NT2/D1 (cell line): ENCODE results near the gene TBCCD1.
"Not testable (repeated sequence)": the region's sequence is repeated elsewhere in the genome, so short reads cannot be mapped to it uniquely, and the experiment has no call there.

ENCODE experiments used
- DNase-seq: peaks from one replicate; pipeline ENCODE4 v3.0.0-alpha.2; 2011; ENCODE audit warnings: low read depth, low spot score
- H3K27me3 ChIP-seq: 2 replicates; pipeline ENCODE4 v1.6.0; 2011; ENCODE audit warnings: mild to moderate bottlenecking; ENCODE audit not compliant: insufficient read length, insufficient read depth
- H3K36me3 ChIP-seq: 2 replicates; pipeline ENCODE4 v1.6.1; 2011; ENCODE audit warnings: mild to moderate bottlenecking, low read length, mixed read lengths; ENCODE audit not compliant: insufficient read depth, insufficient read length
- H3K4me1 ChIP-seq: 2 replicates; pipeline ENCODE4 v1.5.1; 2011; ENCODE audit not compliant: insufficient read depth, insufficient read length
- H3K4me3 ChIP-seq: 2 replicates; pipeline ENCODE4 v1.5.1; 2011; ENCODE audit warnings: low read depth; ENCODE audit not compliant: insufficient read length
- H3K9ac ChIP-seq: 2 replicates; pipeline ENCODE4 v1.6.0; 2011; ENCODE audit warnings: low read depth; ENCODE audit not compliant: insufficient read length
- H3K9me3 ChIP-seq: 2 replicates; pipeline ENCODE4 v1.5.1; 2011; ENCODE audit warnings: mild to moderate bottlenecking, low read length; ENCODE audit not compliant: insufficient read depth
- SUZ12 ChIP-seq: IDR thresholded peaks from 2 replicates; pipeline ENCODE4 v1.6.1; 2011; ENCODE audit not compliant: insufficient read length, insufficient read depth; ENCODE audit errors: extremely low read depth
- YY1 ChIP-seq: IDR thresholded peaks from 2 replicates; pipeline ENCODE4 v1.6.1; 2011; ENCODE audit not compliant: insufficient read length, insufficient read depth
- ZNF274 ChIP-seq: IDR thresholded peaks from 2 replicates; pipeline ENCODE4 v1.6.1; 2011; ENCODE audit warnings: mild to moderate bottlenecking, low read depth, low read length

TBCCD1 gene

DNA sequence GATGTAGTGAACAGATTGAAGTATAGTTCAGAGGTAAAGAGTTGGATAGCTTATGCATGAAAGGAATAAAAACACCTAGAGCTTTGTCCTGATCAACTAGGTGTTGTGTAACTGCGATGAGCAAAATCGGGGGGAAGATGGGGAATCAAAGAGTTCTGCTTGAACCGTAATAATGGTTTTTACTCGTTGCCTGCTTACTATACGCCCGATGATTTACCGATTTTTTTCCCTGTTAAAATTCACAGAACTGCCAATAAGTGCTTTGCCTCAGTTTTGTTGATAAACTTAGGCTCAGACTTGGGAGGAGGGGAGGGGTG lies 2.6 kb upstream of the TBCCD1 start:
- Histone ChIP-seq H3K4me3 (peak overlapping the region; percentile 92), H3K9me3 (no peaks in the 10 kb centered on the region), H3K36me3 (peaks cover 31% of the 10 kb centered on the region), H3K9ac (peak overlapping the region; percentile 79), H3K27me3 (no peaks in the 10 kb centered on the region), H3K4me1 (no peaks in the 10 kb centered on the region)
- TF ChIP-seq SUZ12 (no peak), YY1 (no peak), ZNF274 (no peak)
- DNase-seq: no peak

DNA sequence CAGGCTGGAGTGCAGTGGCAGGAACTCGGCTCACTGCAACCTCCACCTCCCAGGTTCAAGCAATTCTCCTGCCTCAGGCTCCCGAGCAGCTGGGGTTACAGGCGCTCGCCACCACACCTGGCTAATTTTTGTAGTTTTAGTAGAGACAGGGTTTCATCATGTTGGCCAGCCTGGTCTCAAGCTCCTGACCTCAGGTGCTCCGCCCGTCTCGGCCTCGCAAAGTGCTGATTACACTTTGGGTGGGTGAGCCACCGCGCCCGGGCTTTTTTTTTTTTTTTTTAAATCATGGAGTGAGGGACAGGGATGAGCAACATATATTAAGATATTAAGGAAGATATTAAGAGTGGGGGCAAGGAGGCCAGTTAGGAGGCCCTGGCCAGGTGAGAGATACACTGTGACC lies 2.2 kb upstream of the TBCCD1 start:
- not testable (repeated sequence) for H3K4me1 ChIP-seq, H3K9me3 ChIP-seq, H3K27me3 ChIP-seq, DNase-seq
- peak overlapping the region; percentile 79 for H3K9ac ChIP-seq
- peaks cover 27% of the 10 kb centered on the region for H3K36me3 ChIP-seq
- peak overlapping the region; percentile 92 for H3K4me3 ChIP-seq

DNA sequence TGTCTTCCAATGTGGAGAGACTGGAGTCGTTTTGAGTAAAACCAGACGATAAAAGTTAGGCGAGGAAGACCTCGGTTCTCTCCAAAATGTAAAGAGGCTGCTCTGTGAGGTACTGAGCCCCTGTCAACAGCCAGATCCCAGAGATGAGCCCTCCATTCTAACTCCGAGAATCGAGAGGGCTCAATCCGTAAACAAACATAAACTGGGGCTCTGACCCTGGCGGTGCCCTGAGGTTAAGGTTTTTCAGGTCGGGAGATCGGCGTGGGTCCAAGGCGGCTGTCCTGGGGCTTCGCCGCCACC lies 417 bp downstream of the TBCCD1 start:
- H3K4me3 ChIP-seq: peak overlapping the region; percentile 88
- H3K9me3 ChIP-seq: no peaks in the 10 kb centered on the region
- peak overlapping the region; percentile 96 for H3K9ac ChIP-seq
- H3K4me1 ChIP-seq: no peaks in the 10 kb centered on the region
- no peak for TF ChIP-seq YY1
- no peak for TF ChIP-seq ZNF274
- no peak for TF ChIP-seq SUZ12
- DNase-seq: no peak
- H3K36me3 ChIP-seq: peaks cover 13% of the 10 kb centered on the region
- H3K27me3 ChIP-seq: no peaks in the 10 kb centered on the region

DNA sequence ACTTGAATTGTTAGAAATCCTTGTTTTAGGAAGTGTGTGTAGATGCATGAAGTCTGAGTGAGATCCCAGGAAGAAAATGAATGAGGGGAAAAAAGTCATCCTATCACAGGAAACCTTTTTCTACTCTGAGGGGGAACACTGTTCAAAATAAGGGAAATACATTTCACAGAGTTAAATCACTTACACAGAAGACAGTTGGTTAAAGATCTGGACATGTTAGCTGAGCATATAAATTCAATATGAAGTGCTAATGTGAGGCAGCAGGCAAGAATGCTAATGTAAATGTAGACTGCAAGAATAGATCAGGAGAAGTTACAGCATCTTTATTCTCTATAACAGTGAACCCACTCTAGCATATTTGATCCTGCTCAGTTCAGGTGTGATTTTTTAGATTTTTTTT lies 2.6 kb downstream of the TBCCD1 start:
- Histone ChIP-seq H3K4me1 (no peaks in the 10 kb centered on the region), H3K36me3 (peaks cover 11% of the 10 kb centered on the region), H3K9ac (no peak overlapping the region), H3K27me3 (no peaks in the 10 kb centered on the region), H3K9me3 (no peaks in the 10 kb centered on the region), H3K4me3 (no peak overlapping the region)
- DNase-seq: no peak
- no peak for TF ChIP-seq SUZ12
- no peak for TF ChIP-seq YY1

DNA sequence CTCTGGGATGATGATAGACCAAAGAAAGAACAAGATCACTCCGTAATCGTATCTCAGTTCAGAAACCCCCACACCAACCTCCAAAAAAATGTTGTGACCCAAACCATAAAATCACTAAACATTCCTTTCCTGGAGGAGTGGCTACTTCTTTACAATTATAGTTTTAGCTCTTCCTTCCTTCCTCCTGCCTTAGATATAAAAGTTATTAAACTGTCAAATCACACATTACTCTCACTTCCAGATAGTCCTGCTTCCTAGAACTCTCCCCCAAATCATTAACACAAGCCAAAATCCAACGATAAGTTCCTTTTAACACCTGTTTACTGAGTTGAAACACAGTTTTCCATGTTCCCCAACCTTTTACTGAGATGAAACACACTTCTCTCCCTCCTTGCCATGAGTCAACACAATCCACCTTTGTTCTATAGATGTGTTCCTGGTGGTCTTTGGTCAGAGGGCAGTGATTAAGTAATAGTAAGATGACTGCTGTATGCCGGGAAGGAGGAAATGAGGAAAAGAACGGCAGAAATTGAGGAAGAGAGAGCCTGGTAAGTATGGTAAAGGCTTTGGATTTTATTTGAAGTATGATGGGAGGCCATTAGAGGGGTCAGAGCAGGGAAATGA lies 14.6 kb downstream of the TBCCD1 start:
- Histone ChIP-seq H3K27me3 (no peaks in the 10 kb centered on the region), H3K9ac (no peak overlapping the region), H3K9me3 (no peaks in the 10 kb centered on the region), H3K4me1 (no peaks in the 10 kb centered on the region), H3K4me3 (no peak overlapping the region), H3K36me3 (peaks cover 63% of the 10 kb centered on the region)
- no peak for TF ChIP-seq ZNF274
- no peak for TF ChIP-seq YY1
- no peak for TF ChIP-seq SUZ12
- no peak for DNase-seq

DNA sequence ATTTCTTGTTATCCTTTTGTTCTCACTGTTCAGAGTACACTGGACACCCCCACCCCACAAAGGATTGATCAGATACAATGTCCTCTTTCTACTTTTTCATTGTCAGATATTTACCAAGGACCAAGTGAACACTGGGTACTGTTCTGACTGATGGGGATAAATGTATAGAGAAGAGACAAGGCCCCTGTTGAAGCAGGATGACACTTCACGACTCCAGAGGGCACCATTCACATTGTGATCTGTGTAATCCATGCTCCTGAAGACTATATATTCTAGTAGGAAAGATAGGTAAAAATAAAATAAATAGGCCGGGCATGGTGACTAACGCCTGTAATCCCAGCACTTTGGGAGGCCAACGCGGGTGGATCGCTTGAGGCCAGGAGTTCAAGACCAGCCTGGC lies 15.8 kb downstream of the TBCCD1 start:
- Histone ChIP-seq H3K9ac (no peak overlapping the region), H3K9me3 (no peaks in the 10 kb centered on the region), H3K4me3 (no peak overlapping the region), H3K36me3 (peaks cover 55% of the 10 kb centered on the region), H3K4me1 (no peaks in the 10 kb centered on the region), H3K27me3 (no peaks in the 10 kb centered on the region)
- DNase-seq: no peak
- no peak for TF ChIP-seq YY1
- TF ChIP-seq SUZ12: no peak

DNA sequence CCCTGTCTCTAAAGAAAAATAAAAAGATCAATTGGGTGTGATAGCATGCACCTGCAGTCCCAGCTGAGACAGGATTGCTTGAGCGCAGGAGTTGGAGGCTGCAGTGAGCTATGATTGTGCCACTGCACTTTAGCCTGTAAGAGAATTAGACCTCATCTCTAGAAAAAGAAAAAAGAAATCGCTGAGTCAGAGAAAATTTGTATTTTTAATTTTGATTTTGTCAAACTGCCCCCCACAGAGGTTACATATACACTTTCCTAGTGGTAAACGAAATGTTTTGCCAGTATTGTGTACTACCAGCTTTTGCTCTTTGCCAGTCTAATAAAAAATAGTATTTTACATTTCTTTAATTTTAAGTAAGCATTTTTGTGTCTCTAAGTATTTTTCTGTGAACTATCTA lies 17.6 kb downstream of the TBCCD1 start:
- Histone ChIP-seq H3K36me3 (peaks cover 45% of the 10 kb centered on the region), H3K4me3 (no peak overlapping the region), H3K27me3 (no peaks in the 10 kb centered on the region), H3K9ac (no peak overlapping the region), H3K9me3 (no peaks in the 10 kb centered on the region), H3K4me1 (no peaks in the 10 kb centered on the region)
- no peak for DNase-seq
- TF ChIP-seq SUZ12 (no peak), YY1 (no peak)

DNA sequence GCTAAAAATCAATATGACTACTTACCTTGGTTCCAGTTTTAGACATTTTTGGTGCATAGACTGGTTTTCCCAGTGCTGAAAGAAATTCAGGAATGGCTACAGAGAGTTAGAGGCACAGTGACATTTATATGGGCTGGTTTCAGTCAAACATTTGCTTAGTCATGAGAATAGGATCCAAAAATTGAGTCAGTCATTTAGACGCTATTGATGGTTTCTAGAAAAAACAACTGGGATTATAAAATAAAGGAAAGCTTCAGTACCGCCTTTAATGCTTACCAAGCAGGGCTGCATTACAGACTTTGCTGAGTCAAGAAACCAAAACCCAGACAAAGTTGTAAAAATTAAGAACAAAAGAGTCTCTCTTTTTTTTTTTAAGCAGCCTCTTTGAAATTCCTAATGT lies 22.9 kb downstream of the TBCCD1 start, which contains the start of gene CRYGS:
Gene CRYGS, minus strand, starts transcription at position 100 of the 400 bp plus-strand sequence. Its CDS starts 54 bp downstream, at position 46.
- H3K9me3 ChIP-seq: no peaks in the 10 kb centered on the region
- no peak for DNase-seq
- TF ChIP-seq SUZ12: no peak
- no peak for TF ChIP-seq ZNF274
- peaks cover 28% of the 10 kb centered on the region for H3K36me3 ChIP-seq
- no peaks in the 10 kb centered on the region for H3K4me1 ChIP-seq
- no peak within 1 kb of the TSS for H3K4me3 ChIP-seq
- H3K9ac ChIP-seq: no peak within 1 kb of the TSS
- no peaks in the 10 kb centered on the region for H3K27me3 ChIP-seq

DNA sequence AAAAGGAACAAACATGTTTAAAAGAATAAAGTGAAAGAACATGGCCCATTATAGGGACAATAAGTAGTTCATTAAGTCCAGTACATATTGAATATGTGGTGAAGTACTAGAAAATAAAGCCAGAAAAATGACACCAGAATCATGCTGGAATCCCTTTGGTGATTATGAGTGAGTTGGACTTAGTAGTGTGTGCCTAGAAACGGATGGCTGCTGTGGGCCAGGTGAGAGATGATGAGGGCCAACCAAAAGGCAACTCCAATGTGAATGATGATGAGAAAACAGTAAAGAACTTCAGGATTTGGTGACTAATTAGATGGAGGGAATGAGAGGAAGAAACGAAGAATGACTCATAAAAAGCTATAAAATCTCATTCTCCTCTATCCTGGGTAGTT lies 26.3 kb downstream of the TBCCD1 start:
- no peaks in the 10 kb centered on the region for H3K4me1 ChIP-seq
- no peaks in the 10 kb centered on the region for H3K9me3 ChIP-seq
- H3K36me3 ChIP-seq: peaks cover 12% of the 10 kb centered on the region
- H3K27me3 ChIP-seq: no peaks in the 10 kb centered on the region
- no peak overlapping the region for H3K9ac ChIP-seq
- no peak for DNase-seq
- H3K4me3 ChIP-seq: no peak overlapping the region
- TF ChIP-seq YY1 (no peak), ZNF274 (no peak), SUZ12 (no peak)
